ENCODE measurements around the gene DBF4. TPM values are rescaled to one million over a fixed set of nuclear protein-coding genes. Genes with fewer than 3 reads are reported as not detected.

DBF4 gene
- total RNA-seq, 1 donor from 2014 or later: 148 TPM

GRCh38 chr7:87837597-87837996, 38.7 kb upstream of the DBF4 start:
- TF ChIP-seq EZH2 (IDR thresholded peaks at IDR 0.05): no peak
- TF ChIP-seq CTCF (IDR thresholded peaks at IDR 0.05): no peak
- no peak for TF ChIP-seq EZH2phosphoT487 (IDR thresholded peaks at IDR 0.05)
- Histone ChIP-seq H2AFZ (replicated peaks) (no peak overlapping the region), H3K27me3 (no peaks in the 10 kb centered on the region), H3K79me2 (ENCODE audit: low read depth) (no peaks in the 10 kb centered on the region), H3K9ac (no peak overlapping the region), H3K27ac (no peak overlapping the region), H3K36me3 (no peaks in the 10 kb centered on the region), H3K4me1 (peaks cover 5% of the 10 kb centered on the region), H3F3A (ENCODE audit: low read depth) (no peaks in the 10 kb centered on the region), H3K4me3 (no peak overlapping the region), H3K4me2 (no peak overlapping the region), H3K9me3 (ENCODE audit: low read depth) (no peaks in the 10 kb centered on the region), H4K20me1 (ENCODE audit: low read depth) (no peaks in the 10 kb centered on the region)
- DNase-seq (ENCODE audit: low spot score): no peak
- no peaks in the 10 kb centered on the region for H3K27me3 Mint-ChIP-seq (ENCODE audit: insufficient read depth, low read depth)
- H3K4me3 Mint-ChIP-seq: no peak overlapping the region
- H3K9me3 Mint-ChIP-seq: no peaks in the 10 kb centered on the region
- H3K4me1 Mint-ChIP-seq: no peaks in the 10 kb centered on the region
- H3K27ac Mint-ChIP-seq: no peak overlapping the region
- peaks cover 1% of the 10 kb centered on the region for H3K36me3 Mint-ChIP-seq

DNA sequence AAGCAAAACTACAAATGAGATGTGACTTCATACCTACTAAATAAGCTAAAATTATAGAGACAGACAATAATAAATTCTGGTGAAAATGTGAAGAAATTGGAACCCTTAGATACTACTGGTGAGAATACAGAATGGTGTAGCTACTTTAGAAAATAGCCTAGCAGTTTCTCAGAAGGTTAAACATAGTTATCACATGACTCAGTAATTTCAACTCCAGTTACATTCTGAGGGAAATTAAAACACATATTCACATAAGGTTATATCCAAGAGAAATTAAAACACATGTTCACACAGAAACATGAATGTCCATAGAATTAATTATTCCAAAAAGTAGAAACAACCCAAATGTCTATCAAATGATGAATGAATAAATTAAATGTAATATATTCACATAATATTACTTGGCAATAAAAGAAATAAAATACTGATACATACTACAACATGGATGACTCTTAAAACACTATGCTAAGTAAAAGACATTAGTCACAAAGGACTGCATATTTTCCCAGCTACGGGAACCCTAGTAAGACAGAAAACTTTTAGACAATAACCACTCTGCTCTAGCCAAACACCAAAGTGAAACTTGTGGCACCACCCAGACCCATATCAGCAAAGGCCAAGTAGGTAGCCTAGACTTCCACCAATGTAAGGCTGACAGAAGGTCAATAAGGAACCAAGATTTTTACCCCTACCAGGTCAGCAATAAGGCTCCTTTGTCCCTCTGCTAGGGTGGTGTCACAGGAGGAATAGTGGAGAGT, 25.3 kb upstream of the DBF4 start:
- no peak overlapping the region for H2AFZ ChIP-seq (replicated peaks)
- no peak overlapping the region for H3K27ac ChIP-seq
- H3K27ac Mint-ChIP-seq: no peak overlapping the region

DNA sequence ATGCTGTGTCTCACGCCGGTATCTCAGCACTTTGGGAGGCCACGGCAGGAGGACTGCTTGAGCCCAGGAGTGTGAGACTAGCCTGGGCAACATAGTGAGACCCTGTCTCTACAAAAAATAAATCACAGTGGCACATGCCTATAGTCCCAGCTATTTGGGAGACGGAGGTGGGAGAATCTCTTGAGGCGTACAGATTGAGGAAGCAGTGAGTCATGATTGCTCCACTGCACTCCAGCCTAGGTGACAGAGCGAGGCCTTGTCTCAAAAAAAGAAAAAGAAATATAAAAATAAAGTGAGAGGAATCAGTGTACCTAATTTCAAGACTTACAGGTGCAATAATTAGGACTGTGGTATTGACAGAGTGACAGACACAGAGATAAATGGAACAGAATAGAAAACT, 24.0 kb upstream of the DBF4 start:
- H3K4me1 Mint-ChIP-seq: no peaks in the 10 kb centered on the region
- DNase-seq (ENCODE audit: low spot score): no peak
- TF ChIP-seq CTCF (IDR thresholded peaks at IDR 0.05): no peak
- no peak for TF ChIP-seq EZH2 (IDR thresholded peaks at IDR 0.05)
- TF ChIP-seq EZH2phosphoT487 (IDR thresholded peaks at IDR 0.05): no peak
- H3K27me3 Mint-ChIP-seq (ENCODE audit: insufficient read depth, low read depth): no peaks in the 10 kb centered on the region
- H3K79me2 ChIP-seq (ENCODE audit: low read depth): no peaks in the 10 kb centered on the region
- H4K20me1 ChIP-seq (ENCODE audit: low read depth): no peaks in the 10 kb centered on the region
- H3K4me2 ChIP-seq: no peak overlapping the region
- H3K27ac Mint-ChIP-seq: no peak overlapping the region
- no peaks in the 10 kb centered on the region for H3K27me3 ChIP-seq
- H3K9me3 ChIP-seq (ENCODE audit: low read depth): no peaks in the 10 kb centered on the region
- no peaks in the 10 kb centered on the region for H3K9me3 Mint-ChIP-seq
- H3K4me1 ChIP-seq: no peaks in the 10 kb centered on the region
- H2AFZ ChIP-seq (replicated peaks): no peak overlapping the region
- H3K4me3 ChIP-seq: no peak overlapping the region
- H3K27ac ChIP-seq: no peak overlapping the region
- H3K36me3 ChIP-seq: peaks cover 7% of the 10 kb centered on the region
- H3K9ac ChIP-seq: no peak overlapping the region
- H3F3A ChIP-seq (ENCODE audit: low read depth): no peaks in the 10 kb centered on the region
- peaks cover 19% of the 10 kb centered on the region for H3K36me3 Mint-ChIP-seq
- H3K4me3 Mint-ChIP-seq: no peak overlapping the region

More for the DNA sequence above, 25.3 kb upstream of the DBF4 start:
- H3K4me1 ChIP-seq: no peaks in the 10 kb centered on the region
- TF ChIP-seq EZH2phosphoT487 (IDR thresholded peaks at IDR 0.05) (no peak), CTCF (IDR thresholded peaks at IDR 0.05) (no peak), EZH2 (IDR thresholded peaks at IDR 0.05) (no peak)
- H3K27me3 ChIP-seq: no peaks in the 10 kb centered on the region
- no peak overlapping the region for H3K4me3 ChIP-seq
- no peak overlapping the region for H3K9ac ChIP-seq
- H3K4me2 ChIP-seq: no peak overlapping the region
- H3K36me3 ChIP-seq: peaks cover 9% of the 10 kb centered on the region
- Mint-ChIP-seq H3K4me3 (no peak overlapping the region), H3K27me3 (ENCODE audit: insufficient read depth, low read depth) (no peaks in the 10 kb centered on the region), H3K9me3 (no peaks in the 10 kb centered on the region), H3K4me1 (no peaks in the 10 kb centered on the region), H3K36me3 (peaks cover 19% of the 10 kb centered on the region)
- no peaks in the 10 kb centered on the region for H3K79me2 ChIP-seq (ENCODE audit: low read depth)
- DNase-seq (ENCODE audit: low spot score): no peak
- no peaks in the 10 kb centered on the region for H3F3A ChIP-seq (ENCODE audit: low read depth)
- no peaks in the 10 kb centered on the region for H3K9me3 ChIP-seq (ENCODE audit: low read depth)
- H4K20me1 ChIP-seq (ENCODE audit: low read depth): no peaks in the 10 kb centered on the region

Data from neural progenitor cell (in vitro differentiated cells).